ENCODE measurements around the gene HAUS6.
"Not testable (repeated sequence)": the region's sequence is repeated elsewhere in the genome, so short reads cannot be mapped to it uniquely, and the experiment has no call there.

Gene HAUS6

GRCh38 chr9:19114680-19115270 is 12.1 kb upstream of the HAUS6 start:
- no peak for DNase-seq

- no peak for DNase-seq
Measured at GRCh38 chr9:19113964-19114679, 11.4 kb upstream of the HAUS6 start.

GRCh38 chr9:19113064-19113611 is 10.4 kb upstream of the HAUS6 start:
- not testable (repeated sequence) for DNase-seq

GRCh38 chr9:19108038-19108437 is 5.3 kb upstream of the HAUS6 start:
- DNase-seq: no peak

- no peak for DNase-seq
Measured at GRCh38 chr9:19104515-19105282, 2.0 kb upstream of the HAUS6 start.

- peak; percentile 62 for DNase-seq
Measured at GRCh38 chr9:19102181-19102630, 498 bp downstream of the HAUS6 start.

GRCh38 chr9:19101203-19101602 is 1.5 kb downstream of the HAUS6 start:
- no peak for DNase-seq

- DNase-seq: not testable (repeated sequence)
Measured at GRCh38 chr9:19097431-19097830, 5.3 kb downstream of the HAUS6 start.

GRCh38 chr9:19087106-19088000 is 15.4 kb downstream of the HAUS6 start:
- peak; percentile 86 for DNase-seq

GRCh38 chr9:19085295-19085694 is 17.4 kb downstream of the HAUS6 start:
- DNase-seq: peak; percentile 57

GRCh38 chr9:19074836-19075235 is 27.9 kb downstream of the HAUS6 start:
- no peak for DNase-seq

- DNase-seq: no peak
Measured at GRCh38 chr9:19074229-19074628, 28.5 kb downstream of the HAUS6 start.

GRCh38 chr9:19057033-19057432 is 45.7 kb downstream of the HAUS6 start:
- no peak for DNase-seq

- DNase-seq: peak; percentile 9
Measured at GRCh38 chr9:19050637-19051591, 51.8 kb downstream of the HAUS6 start.

- DNase-seq: peak; percentile 29
Measured at GRCh38 chr9:19049917-19050636, 52.6 kb downstream of the HAUS6 start.

GRCh38 chr9:19048966-19049916 is 53.5 kb downstream of the HAUS6 start, which contains the start of gene RRAGA:
Gene RRAGA (plus strand): TSS chr9:19049427. CDS start chr9:19049660, 233 bp downstream.
- peak; percentile 95 for DNase-seq

GRCh38 chr9:19036611-19037010 is 66.1 kb downstream of the HAUS6 start:
- DNase-seq: no peak

GRCh38 chr9:19033015-19033414 is 69.7 kb downstream of the HAUS6 start, which contains the start of gene SAXO1:
Gene SAXO1 (minus strand): TSS chr9:19033209. CDS start chr9:19032908, 301 bp downstream.
- no peak for DNase-seq

GRCh38 chr9:19032406-19032805 is 70.3 kb downstream of the HAUS6 start:
- no peak for DNase-seq
